Adrenal gland (tissue), 12 donors: Measurements from ENCODE around the gene PARP3. TPM values are rescaled to one million over a fixed set of nuclear protein-coding genes. Genes with fewer than 3 reads are reported as not detected.

Experiments
- DNase-seq, 7 donors: peaks; one replicate each; pipeline ENCODE4 v3.0.0-alpha.2; 2019 to 2020
- H3K27ac ChIP-seq, 5 donors: fragments of 200-600 bp; sonication (generic) in 4 of 5; 1 replicate in 3 of 5; 2 replicates in 2 of 5; pipeline versions ENCODE4 v1.5.1 to v1.8.0; 2016 to 2020; ENCODE audit warnings: mild to moderate bottlenecking in 1 of 5
- H3K27me3 ChIP-seq: fragments of 200-600 bp; 2 replicates; pipeline ENCODE4 v1.8.0; 2021
- H3K36me3 ChIP-seq, 2 donors: fragments of 200-600 bp; replicated peaks in 1 of 2; 1 replicate in 1 of 2; 2 replicates in 1 of 2; pipeline versions ENCODE4 v1.5.1 to v1.8.0; 2018 to 2022
- H3K4me1 ChIP-seq, 2 donors: fragments of 200-600 bp; replicated peaks in 1 of 2; 1 replicate in 1 of 2; 2 replicates in 1 of 2; pipeline versions ENCODE4 v1.5.1 to v1.8.0; 2018 to 2021
- H3K4me3 ChIP-seq, 4 donors: fragments of 200-600 bp; sonication (generic) in 3 of 4; one replicate each; pipeline ENCODE4 v1.5.1; 2016 to 2018
- H3K9me3 ChIP-seq, 3 donors: fragments of 200-600 bp; sonication (generic) in 1 of 3; replicated peaks in 1 of 3; 1 replicate in 2 of 3; 2 replicates in 1 of 3; pipeline versions ENCODE4 v1.5.1 to v1.8.0; 2016 to 2021
- CTCF ChIP-seq, 6 experiments: fragments of 450-650 bp in 4 of 6; fragments of 200-600 bp in 2 of 6; sonication (generic) in 1 of 6; IDR thresholded peaks; 1 replicate in 5 of 6; 2 replicates in 1 of 6; pipeline versions ENCODE4 v1.5.1 to v1.8.0; 2016 to 2021; ENCODE audit warnings: antibody characterized with exemption in 6 of 6, mild to moderate bottlenecking in 2 of 6, moderate library complexity in 1 of 6
- POLR2A ChIP-seq, 2 donors: fragments of 450-650 bp; IDR thresholded peaks; one replicate each; pipeline ENCODE4 v1.6.1; 2017; ENCODE audit warnings: antibody characterized with exemption in 2 of 2, mild to moderate bottlenecking in 2 of 2, moderate library complexity in 1 of 2
- WGBS, 4 donors: extraction: QIAGEN DNeasy Blood & Tissue Kit in 2 of 4; methylation state at CpG; one replicate each; pipeline versions ENCODE4 v1.1.5 to v1.1.7; 2013 to 2017; 5-methylcytosine and 5-hydroxymethylcytosine counted together
- intact Hi-C, 2 donors: fragments of 100-400 bp; cut with DNase I; formaldehyde crosslinking; loops; one replicate each; pipeline versions ENCODE4 v1.14.1 to v1.15.0; 2022 to 2023
- polyA plus RNA-seq, 3 donors: library from polyadenylated mRNA; stranded (reverse); fragments of 200-250 nt in 2 of 3; fragments of 350-450 nt in 1 of 3; fragmentation: Illumina TruSeq in 1 of 3; extraction: RNeasy Lipid Tissue Mini Kit (QIAGEN cat#74804) in 1 of 3; gene quantifications; one replicate each; pipeline ENCODE4 v1.2.3, GENCODE V29; 2013 to 2014
- total RNA-seq, 9 donors: library from RNA; depleted of rRNA in 4 of 9; stranded (reverse); fragments of >200 nt in 4 of 9; fragments of 120-200 nt in 1 of 9; fragmentation: NEBNext Ultra II Directional in 1 of 9; extraction: Animal tissue kit (Norgen Biotek cat#: 25700) in 1 of 9; gene quantifications; one replicate each; pipeline versions ENCODE4 v1.1.0 to v1.2.4, GENCODE V29; 2013 to 2023
- donor health status: healthy with polysubstance abuse.
- donor health status: Bipolar disorder and iron deficiency.
- donor health status: DM: yes; HTN: yes; CAD: no.
- donor health status: DM: no; HTN: no; CAD: no.
- donor health status: DM: no; HTN: no; CAD: no.
- donor health status: DM: yes; HTN: yes; CAD: no.

The PARP3 gene
- total and polyA plus RNA-seq, 12 donors: 7.8 to 94.1 (median 60.4) TPM

GRCh38 chr3:51934991-51935885, 6.9 kb upstream of the PARP3 start:
- peaks cover 0 to 54% of the 10 kb centered on the region in 2 donors for H3K36me3 ChIP-seq
- peaks cover 10 to 14% of the 10 kb centered on the region in 2 donors for H3K4me1 ChIP-seq
- no peak for DNase-seq
- no peaks in the 10 kb centered on the region for H3K9me3 ChIP-seq
- no peaks in the 10 kb centered on the region for H3K27me3 ChIP-seq
- 86 to 91% (median 90%) methylated on average over 27 to 28 of the region's 28 CpGs for WGBS, 4 donors
- no peak overlapping the region for H3K4me3 ChIP-seq
- H3K27ac ChIP-seq: no peak overlapping the region
- TF ChIP-seq POLR2A (IDR thresholded peaks at IDR 0.05): no peak
- no peak for TF ChIP-seq CTCF (IDR thresholded peaks at IDR 0.05)
- intact Hi-C loops: no loop called here

- TF ChIP-seq POLR2A (IDR thresholded peaks at IDR 0.05) (no peak), CTCF (IDR thresholded peaks at IDR 0.05) (no peak)
- H3K36me3 ChIP-seq: peaks cover 0 to 54% of the 10 kb centered on the region in 2 donors
- H3K4me3 ChIP-seq: no peak overlapping the region
- no peaks in the 10 kb centered on the region for H3K9me3 ChIP-seq
- DNase-seq: peak in 1 of 7 donors; percentile 21
- H3K27ac ChIP-seq: no peak overlapping the region
- 94 to 96% (median 95%) methylated on average over 22 to 25 of the region's 25 CpGs for WGBS, 4 donors
- no peaks in the 10 kb centered on the region for H3K27me3 ChIP-seq
- H3K4me1 ChIP-seq: peaks cover 17 to 23% of the 10 kb centered on the region in 2 donors
- intact Hi-C loops: no loop called here
Measured at GRCh38 chr3:51935886-51936755, 6.0 kb upstream of the PARP3 start.

- peak in 1 of 7 donors; percentile 20 for DNase-seq
- 68 to 79% (median 76%) methylated on average over 8 to 9 of the region's 9 CpGs for WGBS, 4 donors
- TF ChIP-seq CTCF (IDR thresholded peaks at IDR 0.05) (no peak), POLR2A (IDR thresholded peaks at IDR 0.05) (no peak)
- H3K9me3 ChIP-seq: no peaks in the 10 kb centered on the region
- intact Hi-C loops: no loop called here
- peaks cover 19 to 26% of the 10 kb centered on the region in 2 donors for H3K4me1 ChIP-seq
- no peak overlapping the region for H3K4me3 ChIP-seq
- H3K27me3 ChIP-seq: no peaks in the 10 kb centered on the region
- H3K36me3 ChIP-seq: peaks cover 0 to 54% of the 10 kb centered on the region in 2 donors
- no peak overlapping the region for H3K27ac ChIP-seq
Measured at GRCh38 chr3:51937014-51937413, 5.1 kb upstream of the PARP3 start.
